Kidney tubule cell (primary cell): ENCODE measurements around the gene HEXIM2.

Experiments used
- DNase-seq: peaks from one replicate; pipeline ENCODE4 v3.0.0-alpha.2; 2018; ENCODE audit warnings: low spot score

Gene HEXIM2

DNA sequence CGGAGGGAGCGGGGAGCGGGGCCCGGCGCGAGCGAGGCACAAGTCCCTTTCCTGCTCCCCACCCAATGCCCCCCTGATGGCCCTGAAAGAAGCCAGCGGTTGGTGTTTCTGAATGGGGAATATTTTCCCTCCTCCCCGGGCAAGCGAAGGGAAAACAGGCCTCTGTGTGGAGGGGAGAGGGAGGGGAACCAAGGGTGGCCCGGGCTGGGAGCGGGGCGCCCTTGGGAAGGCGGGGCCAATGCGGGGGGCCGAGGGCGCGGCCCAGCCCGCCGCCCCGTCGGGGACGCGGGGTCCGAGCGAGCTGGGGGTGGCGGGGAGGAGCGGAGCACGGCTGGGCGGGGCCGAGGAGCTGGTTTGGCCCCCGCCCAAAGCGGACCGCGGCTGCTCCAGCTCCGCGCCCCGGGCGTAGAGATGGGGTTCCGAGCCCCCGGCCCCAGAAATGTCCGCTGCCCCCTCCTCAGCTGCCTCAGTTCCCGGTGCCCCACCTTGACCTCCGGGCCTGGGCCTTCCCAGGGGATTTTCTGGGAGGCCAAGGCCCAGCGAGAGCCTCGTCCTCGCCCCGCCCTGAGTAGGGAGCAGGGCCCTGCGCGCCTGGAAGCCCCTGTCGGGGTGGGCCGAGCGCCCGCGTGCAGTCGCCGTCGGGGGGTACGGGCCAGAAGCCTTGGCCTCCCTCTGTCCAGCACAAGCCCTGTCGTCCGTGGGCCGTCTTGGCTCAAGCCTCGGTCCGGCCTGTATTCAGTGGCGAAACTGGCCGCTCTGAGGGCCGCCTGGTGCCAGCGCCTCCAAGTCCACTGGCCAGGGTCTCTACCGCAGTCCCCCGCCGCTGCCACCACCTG lies 17.3 kb upstream of the HEXIM2 start:
- DNase-seq: no peak

DNA sequence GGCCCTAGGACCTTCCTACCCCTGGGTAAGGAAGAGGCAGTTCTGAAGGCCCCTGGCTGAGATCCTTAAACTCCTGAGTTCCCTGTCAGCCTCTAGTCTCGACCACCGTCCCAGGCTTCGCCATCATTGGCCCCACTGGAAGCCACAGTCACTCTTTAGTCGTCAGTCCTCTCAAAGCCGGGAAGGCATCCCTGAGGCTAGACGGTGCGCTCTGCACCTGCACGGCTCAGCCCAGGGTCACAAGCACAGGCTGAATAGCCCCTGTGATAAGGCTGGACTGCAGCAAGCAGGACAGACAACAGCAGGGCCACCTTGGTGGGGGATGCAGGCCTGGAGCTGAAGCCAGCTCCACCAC lies 16.7 kb upstream of the HEXIM2 start:
- DNase-seq: no peak

DNA sequence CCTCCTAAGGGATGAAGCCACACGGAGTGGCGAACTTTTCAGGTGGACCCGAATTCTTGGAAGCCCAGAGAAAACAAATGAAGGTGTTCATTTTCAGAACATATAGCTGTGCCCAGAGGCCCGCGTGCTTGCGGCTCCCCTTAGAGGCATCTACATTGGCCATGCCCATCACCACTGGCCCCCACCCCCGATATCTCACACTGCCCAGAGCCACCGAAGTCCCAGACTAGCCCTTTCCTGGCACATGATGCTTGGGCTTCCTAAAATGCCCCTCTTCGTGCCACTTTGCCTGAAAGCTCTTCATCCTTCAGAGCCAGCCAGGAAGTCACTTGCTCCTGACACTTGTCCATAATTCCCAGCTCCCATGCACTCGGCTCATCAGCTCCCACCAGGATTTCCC lies 15.5 kb upstream of the HEXIM2 start:
- no peak for DNase-seq

DNA sequence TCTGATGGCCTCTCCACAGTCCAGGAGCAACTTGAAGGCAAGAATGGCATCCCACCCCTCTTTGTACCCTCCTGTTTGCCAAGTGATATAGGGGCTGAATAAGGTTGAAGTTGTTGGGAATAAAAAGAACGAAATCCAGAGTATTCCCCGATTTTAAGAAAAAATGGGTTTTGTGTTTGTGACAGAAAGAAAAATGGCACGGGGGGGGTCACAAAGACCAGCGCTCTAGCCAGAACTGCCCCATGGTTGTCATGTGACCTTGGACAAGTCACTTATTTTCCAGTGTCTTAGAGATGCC lies 15.1 kb upstream of the HEXIM2 start:
- no peak for DNase-seq

DNA sequence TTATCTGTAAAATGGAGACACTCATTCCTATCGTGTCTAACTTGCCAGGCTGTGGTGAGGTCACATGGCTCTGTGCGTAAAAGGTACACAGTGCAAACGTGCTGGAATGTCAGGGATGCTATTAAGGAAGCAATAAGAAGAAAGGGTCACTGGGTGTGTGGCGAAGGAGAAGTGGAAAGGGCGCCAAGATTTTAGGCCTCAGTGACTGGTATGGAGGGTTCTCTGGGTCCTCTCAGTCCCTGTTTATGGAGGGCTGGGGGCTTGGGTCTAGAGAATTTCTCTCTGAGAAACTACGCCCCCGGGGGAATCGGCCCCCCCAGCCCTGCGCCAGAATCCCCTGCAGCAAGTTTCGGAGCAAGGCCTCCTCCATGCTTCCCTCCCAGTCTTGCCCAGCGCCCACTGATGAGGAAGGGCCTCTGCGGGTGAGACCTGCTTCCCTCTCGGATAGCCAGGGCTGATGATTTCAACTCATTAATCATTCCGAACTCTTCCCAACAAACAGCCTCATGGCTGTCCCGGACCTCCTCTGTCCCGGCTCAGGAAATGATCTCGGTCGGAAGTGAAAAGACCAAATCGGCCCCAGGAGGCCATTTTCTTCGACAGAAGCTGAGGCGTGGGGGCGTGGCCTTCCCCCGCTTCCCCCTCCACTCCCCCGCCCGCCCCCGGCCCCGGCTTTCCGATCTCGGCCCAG lies 14.6 kb upstream of the HEXIM2 start:
- DNase-seq: peak; percentile 88

DNA sequence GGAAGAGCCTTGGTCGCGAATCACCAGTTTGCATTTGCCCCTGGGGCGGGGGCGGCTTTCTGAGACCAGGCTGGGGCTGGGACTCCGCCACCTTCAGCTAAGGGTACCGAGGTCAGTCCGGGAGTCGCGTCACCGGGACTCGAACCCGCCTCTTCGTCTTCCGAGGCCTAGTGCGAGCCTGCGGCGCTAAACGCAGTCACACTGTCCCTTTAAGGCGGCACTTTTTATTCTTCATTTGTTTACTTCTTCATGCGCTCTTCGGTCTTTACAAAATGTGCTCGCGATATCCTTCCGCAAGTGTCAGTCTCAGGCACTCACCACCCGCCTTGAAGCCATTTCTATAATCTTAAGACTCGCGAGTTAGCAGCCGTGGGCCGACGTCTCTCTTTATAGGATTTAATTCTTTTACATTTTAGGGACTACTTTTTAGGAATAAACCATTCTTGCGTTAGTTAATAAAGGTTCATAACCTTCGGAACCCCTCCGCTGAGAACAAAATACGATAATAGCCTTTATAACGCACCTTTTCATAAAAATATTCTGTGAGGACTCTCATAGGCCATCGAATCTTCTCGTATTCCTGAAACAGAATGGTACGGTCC lies 14.0 kb upstream of the HEXIM2 start:
- peak; percentile 94 for DNase-seq

DNA sequence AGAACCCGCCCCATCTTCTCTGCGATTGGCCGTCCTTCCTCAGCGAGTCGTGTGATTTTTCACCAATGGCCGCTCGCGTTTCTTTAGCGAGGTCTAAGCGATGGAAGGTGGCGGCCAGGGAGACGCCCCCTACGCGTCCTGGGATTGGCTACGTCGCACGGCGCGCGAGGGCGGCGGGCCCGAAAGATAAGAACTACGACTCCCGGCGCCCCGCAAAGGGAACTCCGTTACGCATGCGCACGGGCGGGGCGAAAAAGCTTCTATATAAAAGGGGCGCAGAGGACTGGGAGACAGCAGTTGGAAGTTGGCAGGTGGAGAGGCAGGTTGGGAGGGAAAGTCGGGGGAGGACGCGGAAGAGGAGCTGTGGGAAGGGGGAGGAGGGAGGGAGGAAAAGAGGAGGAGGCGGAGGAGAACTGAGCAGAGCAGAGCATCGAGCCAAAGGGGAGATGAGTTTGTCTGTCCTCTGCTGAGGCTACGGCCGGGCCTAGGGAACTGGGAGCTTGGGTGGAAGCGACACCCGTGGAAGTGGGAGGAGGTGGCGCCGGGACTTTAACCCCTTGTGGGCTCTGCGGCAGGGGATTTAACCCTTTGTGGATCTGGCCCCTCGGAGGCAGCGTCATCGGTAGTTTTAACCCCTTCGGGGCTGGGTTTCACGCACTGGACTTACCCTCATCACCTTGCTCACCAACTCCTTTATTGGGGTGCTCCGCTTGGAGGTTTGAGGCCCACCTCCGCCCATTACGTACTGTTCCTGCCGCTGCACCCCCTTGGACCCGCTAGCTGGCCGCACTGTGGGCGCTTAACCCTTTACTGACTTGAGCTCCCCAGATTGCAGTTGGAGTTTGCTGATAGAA lies 13.3 kb upstream of the HEXIM2 start, which contains the start of gene HEXIM1:
HEXIM1 (plus strand) TSS at position 293 of the 854 bp plus-strand sequence. CDS start 716 bp downstream, outside the sequence.
- peak; percentile 100 for DNase-seq

DNA sequence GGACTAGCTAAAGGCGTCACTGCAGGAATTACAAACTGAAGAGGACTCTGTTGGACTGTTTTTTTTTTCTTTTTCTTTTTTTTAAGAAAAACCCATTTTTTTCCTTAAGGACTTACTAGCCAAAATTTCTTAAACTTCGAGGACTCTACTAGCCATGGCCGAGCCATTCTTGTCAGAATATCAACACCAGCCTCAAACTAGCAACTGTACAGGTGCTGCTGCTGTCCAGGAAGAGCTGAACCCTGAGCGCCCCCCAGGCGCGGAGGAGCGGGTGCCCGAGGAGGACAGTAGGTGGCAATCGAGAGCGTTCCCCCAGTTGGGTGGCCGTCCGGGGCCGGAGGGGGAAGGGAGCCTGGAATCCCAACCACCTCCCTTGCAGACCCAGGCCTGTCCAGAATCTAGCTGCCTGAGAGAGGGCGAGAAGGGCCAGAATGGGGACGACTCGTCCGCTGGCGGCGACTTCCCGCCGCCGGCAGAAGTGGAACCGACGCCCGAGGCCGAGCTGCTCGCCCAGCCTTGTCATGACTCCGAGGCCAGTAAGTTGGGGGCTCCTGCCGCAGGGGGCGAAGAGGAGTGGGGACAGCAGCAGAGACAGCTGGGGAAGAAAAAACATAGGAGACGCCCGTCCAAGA lies 12.5 kb upstream of the HEXIM2 start:
- peak; percentile 88 for DNase-seq

DNA sequence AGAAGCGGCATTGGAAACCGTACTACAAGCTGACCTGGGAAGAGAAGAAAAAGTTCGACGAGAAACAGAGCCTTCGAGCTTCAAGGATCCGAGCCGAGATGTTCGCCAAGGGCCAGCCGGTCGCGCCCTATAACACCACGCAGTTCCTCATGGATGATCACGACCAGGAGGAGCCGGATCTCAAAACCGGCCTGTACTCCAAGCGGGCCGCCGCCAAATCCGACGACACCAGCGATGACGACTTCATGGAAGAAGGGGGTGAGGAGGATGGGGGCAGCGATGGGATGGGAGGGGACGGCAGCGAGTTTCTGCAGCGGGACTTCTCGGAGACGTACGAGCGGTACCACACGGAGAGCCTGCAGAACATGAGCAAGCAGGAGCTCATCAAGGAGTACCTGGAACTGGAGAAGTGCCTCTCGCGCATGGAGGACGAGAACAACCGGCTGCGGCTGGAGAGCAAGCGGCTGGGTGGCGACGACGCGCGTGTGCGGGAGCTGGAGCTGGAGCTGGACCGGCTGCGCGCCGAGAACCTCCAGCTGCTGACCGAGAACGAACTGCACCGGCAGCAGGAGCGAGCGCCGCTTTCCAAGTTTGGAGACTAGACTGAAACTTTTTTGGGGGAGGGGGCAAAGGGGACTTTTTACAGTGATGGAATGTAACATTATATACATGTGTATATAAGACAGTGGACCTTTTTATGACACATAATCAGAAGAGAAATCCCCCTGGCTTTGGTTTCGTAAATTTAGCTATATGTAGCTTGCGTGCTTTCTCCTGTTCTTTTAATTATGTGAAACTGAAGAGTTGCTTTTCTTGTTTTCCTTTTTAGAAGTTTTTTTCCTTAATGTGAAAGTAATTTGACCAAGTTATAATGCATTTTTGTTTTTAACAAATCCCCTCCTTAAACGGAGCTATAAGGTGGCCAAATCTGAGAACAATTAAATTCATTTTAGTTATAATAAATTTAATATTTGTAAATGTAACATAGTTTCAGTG lies 11.7 kb upstream of the HEXIM2 start:
- peak; percentile 72 for DNase-seq

DNA sequence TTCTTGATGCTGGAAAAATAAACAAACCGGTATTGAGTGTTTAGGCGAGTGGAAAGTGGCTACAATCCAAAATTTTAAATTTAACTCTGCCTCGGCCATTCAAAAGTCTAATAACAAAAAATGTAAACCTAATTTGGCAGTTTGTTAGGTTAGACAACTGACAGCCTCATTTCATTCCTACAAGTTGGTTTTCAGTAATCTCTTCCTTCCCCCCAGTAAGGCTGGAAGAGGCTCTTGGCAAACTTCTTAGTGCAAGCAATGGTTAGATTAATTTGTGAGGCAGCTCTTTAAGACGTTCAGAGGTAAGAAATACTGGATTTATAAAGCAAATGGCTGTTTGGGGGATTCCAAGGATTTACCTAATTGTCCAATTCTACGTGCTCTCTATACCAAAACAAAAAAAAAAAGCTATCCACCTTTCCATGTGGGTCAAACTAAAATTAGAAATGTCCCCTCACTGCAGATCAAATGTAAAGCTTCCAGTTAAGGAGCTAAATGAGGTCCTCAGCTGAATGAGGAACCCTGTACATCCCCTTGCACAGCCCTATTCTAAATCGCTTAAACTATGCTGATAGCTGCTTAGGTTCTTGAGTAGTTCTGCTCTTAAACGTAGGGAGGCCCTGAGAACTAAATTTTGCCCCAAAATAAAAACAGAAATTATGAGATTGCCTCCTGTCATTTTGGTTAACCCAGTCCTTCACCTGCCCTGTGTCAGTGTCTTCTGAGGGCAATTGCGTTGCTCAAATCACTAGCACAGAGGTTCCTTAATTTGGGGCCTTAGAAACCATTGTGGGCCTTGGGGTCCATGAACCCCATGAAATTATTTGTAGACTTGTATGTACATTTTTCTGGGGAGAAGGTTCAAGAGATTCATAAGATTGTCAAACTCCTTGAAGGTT lies 10.5 kb upstream of the HEXIM2 start:
- DNase-seq: no peak

DNA sequence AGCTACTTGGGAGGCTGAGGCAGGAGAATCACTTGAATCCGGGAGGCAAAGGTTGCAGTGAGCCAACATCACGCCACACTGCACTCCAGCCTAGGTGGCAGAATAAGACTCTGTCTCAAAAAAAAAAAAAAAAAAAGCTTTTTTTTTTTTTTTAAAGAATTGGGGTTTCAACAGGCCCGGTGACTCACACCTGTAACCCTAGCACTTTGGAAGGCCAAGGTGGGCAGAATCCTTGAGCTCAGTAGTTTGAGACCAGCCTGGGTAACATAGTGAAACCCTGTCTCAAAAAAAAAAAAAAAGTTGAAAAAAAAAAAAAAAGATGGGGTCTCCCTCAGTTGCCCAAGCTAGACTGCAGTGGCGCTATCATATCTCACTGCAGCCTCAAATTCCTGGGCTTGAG lies 6.6 kb upstream of the HEXIM2 start:
- DNase-seq: no peak

DNA sequence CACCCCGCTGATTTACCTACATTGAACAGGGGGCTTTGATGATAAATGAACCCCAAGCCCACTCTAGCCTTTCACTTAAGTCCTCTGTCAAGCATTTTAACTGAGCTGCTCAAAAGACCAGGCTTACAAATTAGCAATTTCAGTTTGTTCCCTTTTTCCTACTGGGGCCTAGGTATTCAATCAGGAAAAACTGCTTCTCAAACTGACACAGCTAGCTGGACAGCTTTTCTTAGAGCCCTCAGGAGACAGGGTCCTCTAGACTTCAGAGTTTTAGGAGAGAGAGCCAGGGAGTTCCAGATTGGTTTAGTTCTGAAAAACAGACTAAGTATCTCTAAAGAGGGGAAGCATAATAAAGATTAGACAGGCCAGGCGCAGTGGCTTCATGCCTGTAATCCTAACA lies 6.2 kb upstream of the HEXIM2 start:
- DNase-seq: no peak

DNA sequence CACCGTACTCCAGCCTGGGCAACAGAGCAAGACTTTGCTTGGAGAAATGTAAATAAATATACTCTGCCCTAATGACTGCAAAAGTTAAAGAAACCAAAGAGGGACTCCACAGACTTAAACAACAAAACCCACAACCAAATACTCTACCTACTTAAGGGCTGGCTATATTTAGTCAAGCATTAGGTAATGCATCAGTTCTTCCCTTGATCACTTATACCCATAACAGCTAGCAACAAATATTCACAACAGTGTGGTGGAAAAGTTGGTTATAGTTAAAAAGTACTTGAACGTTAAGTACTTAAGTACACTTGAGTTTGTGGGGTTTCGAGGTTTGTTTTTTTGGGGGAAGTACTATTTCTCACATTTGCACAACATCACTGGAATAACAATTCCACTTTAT lies 5.4 kb upstream of the HEXIM2 start:
- DNase-seq: no peak

DNA sequence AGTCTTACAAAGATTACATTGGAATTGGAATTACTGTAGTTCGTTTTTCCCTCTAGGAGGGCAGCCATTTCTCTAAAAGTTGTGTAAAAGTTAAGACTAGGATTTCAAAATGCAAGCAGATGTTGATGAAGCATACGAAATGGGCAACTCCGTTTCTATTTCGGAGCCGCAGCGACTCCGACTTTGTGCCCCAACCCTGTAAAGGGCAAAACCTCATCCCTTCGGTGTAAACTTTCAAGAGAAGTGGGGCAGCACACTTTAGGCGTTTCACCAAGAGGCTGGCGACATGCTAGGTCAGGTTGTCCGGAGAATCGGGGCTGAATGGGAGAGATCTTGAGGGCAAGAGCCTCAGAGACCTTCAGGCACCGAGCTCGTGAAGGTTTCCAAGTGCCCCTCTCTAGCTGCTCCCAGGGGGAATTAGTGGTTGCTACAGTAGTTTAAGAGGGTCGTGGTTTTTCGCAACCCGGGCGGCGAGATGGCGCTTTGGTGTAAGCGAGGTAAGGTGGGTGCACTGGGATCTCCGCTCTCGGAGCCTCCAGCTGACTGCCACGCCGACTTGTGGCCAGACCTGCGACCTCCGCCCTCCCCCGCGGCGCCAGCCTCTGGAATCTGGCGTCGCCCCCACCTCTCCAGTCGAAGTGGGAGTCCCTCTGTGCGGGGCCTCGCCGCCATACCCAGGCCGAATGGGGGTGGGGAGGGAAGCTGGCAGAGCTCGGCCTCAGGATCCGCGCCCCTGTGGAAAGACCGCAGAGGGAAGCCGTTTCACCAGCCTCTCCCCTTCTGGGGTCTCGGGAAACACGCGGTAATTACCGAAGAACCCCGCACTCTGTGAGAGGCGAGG lies 1.0 kb upstream of the HEXIM2 start:
- DNase-seq: peak; percentile 72

DNA sequence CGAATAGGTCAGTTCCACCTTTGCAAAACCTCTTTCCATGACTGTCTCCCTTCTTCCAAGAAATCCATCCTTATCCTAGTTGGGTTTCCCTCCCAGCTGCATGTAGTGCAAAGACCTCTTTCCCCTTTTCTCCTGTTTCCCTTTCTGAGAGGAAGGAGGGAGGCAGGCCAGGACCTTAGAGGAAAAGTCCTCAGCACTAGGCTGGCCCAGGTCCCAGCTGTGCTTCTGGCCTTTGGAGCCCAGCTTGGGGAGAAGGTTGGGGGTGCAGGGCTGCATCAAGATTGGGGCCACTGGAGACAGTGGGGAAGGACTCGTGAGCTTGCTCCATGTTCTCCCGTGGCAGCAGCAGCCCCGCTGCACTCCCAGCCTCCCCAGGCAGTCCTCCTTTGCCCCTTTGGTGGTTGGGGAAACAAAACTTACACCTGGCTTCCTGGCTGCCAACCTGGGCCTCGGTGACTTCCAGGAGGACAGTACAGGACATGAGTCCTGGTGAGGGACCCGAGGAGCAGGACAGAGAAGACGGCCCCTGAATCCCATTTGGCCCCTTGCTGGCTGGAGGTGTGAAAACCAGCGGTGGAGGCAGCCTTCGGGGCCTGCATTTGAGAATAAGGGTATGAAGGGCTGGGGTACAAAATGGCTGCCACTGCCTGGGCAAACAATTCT lies 481 bp downstream of the HEXIM2 start:
- no peak for DNase-seq

DNA sequence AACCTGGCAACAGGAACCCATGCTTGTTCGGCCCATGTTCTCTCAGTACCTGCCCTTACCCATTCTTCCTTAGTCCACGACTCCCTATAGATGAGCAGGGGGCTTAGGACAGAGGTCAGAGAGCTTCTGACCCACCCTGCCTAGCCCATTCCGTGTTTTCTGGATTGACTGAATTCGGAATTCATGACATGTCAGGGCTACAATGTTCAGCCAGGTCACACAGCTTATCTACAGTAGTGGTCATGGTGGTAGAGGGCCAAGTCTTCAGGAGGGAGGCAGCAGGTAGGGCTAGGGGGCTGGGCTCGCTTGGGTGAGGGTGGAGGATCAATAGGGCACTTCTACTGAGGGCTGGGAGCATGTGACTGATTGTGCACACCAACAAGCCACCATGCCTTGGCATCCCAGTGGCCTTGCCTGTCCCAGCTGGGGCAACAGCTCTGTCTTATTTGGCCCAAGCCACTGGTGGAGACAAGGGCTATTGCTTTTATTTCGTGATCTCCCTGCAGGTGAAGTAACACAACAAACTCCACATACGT lies 3.1 kb downstream of the HEXIM2 start:
- no peak for DNase-seq

DNA sequence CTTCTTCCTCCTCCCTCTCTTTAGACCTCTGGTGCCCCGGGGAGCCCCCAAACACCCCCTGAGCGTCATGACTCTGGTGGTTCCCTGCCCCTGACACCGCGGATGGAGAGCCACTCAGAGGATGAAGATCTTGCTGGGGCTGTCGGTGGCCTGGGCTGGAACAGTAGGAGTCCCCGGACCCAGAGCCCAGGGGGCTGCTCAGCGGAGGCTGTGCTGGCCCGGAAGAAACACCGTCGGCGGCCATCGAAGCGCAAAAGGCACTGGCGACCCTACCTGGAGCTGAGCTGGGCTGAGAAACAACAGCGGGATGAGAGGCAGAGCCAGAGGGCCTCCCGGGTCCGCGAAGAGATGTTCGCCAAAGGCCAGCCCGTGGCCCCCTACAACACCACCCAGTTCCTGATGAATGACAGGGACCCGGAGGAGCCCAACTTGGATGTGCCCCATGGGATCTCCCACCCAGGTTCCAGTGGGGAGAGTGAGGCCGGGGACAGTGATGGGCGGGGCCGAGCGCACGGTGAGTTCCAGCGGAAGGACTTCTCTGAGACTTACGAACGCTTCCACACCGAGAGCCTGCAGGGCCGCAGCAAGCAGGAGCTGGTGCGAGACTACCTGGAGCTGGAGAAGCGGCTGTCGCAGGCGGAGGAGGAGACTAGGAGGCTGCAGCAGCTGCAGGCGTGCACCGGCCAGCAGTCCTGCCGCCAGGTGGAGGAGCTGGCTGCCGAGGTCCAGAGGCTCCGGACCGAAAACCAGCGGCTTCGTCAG lies 7.5 kb downstream of the HEXIM2 start:
- DNase-seq: no peak
